HG02610 (cell line): ENCODE results near the gene SLC25A17.
"Not testable (repeated sequence)": the region's sequence is repeated elsewhere in the genome, so short reads cannot be mapped to it uniquely, and the experiment has no call there.

Experiments used
- ATAC-seq: cut with Tn5 transposase; IDR thresholded peaks from one replicate; pipeline ENCODE4 v1.9.1; 2021; ENCODE audit warnings: mild to moderate bottlenecking, moderate library complexity; ENCODE audit not compliant: unreplicated experiment

The SLC25A17 gene

DNA sequence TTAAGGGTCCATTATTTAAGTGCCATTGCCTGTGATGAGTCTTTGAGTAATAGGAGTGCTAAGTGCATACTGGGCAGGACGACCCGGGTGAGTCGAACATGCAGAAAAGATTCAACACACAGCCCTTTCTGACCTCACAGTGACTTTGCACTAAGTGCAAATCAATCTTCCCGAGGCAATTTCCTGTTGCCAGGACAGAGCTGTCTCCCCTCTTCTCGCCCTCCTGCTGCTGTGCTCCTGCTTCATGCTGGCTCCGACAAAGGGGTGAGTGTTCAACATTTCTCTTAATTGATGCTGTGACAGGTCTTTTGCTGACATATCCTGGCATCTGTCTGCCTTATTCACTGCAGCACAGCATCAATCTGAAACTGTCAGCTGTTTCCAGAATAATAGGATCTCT lies 97.9 kb downstream of the SLC25A17 start:
- no peak for ATAC-seq

DNA sequence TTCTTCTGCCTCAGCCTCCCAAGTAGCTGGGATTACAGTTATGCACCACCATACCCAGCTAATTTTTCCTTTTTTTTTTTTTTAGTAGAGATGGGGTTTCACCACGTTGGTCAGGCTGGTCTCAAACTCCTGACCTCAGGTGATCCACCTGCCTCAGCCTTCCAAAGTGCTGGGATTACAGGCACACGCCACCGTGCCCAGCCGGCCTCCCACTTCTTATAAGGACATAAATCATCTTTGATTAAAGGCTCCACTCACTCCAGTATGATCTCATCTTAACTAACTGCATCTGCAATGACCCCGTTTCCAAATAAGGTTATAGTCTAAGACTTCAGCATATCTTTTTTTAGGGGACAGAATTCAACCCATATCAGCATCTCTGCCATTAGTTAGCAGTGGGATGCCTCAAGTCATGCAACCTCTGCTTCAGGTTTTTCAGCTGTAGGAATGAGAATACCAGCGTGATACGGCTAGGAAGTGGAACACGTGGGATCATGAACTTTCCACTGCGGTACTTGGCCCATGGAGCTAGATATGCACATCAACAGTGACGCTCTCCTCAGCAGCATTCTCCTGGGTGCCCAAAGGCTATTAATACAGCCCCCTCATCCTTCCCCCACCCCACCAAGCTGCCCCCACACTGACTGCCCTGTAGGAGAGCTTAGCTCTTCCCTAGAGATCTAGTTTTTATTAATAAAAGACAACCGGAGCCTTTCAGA lies 98.4 kb downstream of the SLC25A17 start:
- ATAC-seq, result no peak

DNA sequence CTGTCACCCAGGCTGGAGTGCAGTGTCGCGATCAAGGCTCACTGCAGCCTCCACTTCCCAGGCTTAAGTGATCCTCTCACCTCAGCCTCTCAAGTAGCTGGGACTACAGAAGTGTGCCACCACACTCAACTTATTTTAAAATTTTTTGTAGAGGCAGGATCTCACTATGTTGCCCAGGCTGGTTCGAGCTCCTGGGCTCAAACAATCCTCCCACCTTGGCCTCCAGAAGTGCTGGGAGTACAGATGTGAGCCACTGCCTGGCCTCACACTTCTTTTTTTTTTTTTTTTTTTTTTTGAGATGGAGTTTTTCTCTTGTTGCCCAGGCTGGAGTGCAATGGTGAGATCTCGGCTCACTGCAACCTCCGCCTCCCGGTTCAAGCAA lies 99.0 kb downstream of the SLC25A17 start:
- ATAC-seq, result not testable (repeated sequence)
